MM.1S (cell line): ENCODE data around the gene POMC.
"Not testable (repeated sequence)": the region's sequence is repeated elsewhere in the genome, so short reads cannot be mapped to it uniquely, and the experiment has no call there.

Source experiments
- DNase-seq: peaks from one replicate; pipeline ENCODE4 v3.0.0-alpha.2; 2015
- H2AFZ ChIP-seq: fragments of 300-600 bp; sonication (generic); 2 replicates; pipeline ENCODE4 v1.6.0; 2016; ENCODE audit warnings: antibody characterized with exemption, low read length
- H3F3A ChIP-seq: fragments of 300-600 bp; sonication (generic); 2 replicates; pipeline ENCODE4 v1.6.1; 2016; ENCODE audit warnings: mild to moderate bottlenecking, antibody characterized with exemption, low read length, moderate library complexity, mixed read lengths; ENCODE audit not compliant: insufficient read depth
- H3K27ac ChIP-seq: fragments of 300-600 bp; sonication (generic); 2 replicates; pipeline ENCODE4 v1.5.1; 2016; ENCODE audit warnings: mild to moderate bottlenecking, low read length
- H3K27me3 ChIP-seq: fragments of 300-600 bp; sonication (generic); replicated peaks from 2 replicates; pipeline ENCODE4 v1.6.0; 2016; ENCODE audit warnings: low read length; ENCODE audit not compliant: insufficient read depth
- H3K36me3 ChIP-seq: fragments of 300-600 bp; sonication (generic); replicated peaks from 2 replicates; pipeline ENCODE4 v1.6.1; 2016; ENCODE audit warnings: mild to moderate bottlenecking, low read length, mixed read lengths; ENCODE audit not compliant: insufficient read depth
- H3K4me1 ChIP-seq: fragments of 300-600 bp; sonication (generic); 2 replicates; pipeline ENCODE4 v1.6.1; 2016; ENCODE audit warnings: low read length, mixed read lengths
- H3K4me2 ChIP-seq: fragments of 300-600 bp; sonication (generic); 2 replicates; pipeline ENCODE4 v1.6.0; 2016; ENCODE audit warnings: low read depth, low read length
- H3K4me3 ChIP-seq: fragments of 300-600 bp; sonication (generic); 2 replicates; pipeline ENCODE4 v1.5.1; 2016; ENCODE audit warnings: low read length, mixed read lengths
- H3K79me2 ChIP-seq: fragments of 300-600 bp; sonication (generic); 2 replicates; pipeline ENCODE4 v1.6.1; 2016; ENCODE audit warnings: mixed run types, low read length, mixed read lengths
- H3K9ac ChIP-seq: fragments of 300-600 bp; sonication (generic); 2 replicates; pipeline ENCODE4 v1.6.1; 2016; ENCODE audit warnings: low read length, mixed read lengths
- H3K9me2 ChIP-seq: fragments of 300-600 bp; sonication (generic); replicated peaks from 2 replicates; pipeline ENCODE4 v1.6.1; 2016; ENCODE audit warnings: mild to moderate bottlenecking, low read length, mixed read lengths; ENCODE audit not compliant: insufficient read depth
- H3K9me3 ChIP-seq: fragments of 300-600 bp; sonication (generic); replicated peaks from 2 replicates; pipeline ENCODE4 v1.6.1; 2016; ENCODE audit warnings: mild to moderate bottlenecking, low read length, mixed read lengths; ENCODE audit not compliant: insufficient read depth
- H4K20me1 ChIP-seq: fragments of 300-600 bp; sonication (generic); 2 replicates; pipeline ENCODE4 v1.6.1; 2016; ENCODE audit warnings: mild to moderate bottlenecking, low read length, moderate library complexity, mixed read lengths; ENCODE audit not compliant: insufficient read depth
- EZH2 ChIP-seq: fragments of 300-600 bp; sonication (generic); optimal IDR thresholded peaks from 2 replicates; pipeline ENCODE3; 2017; ENCODE audit warnings: low read depth, mild to moderate bottlenecking, antibody characterized with exemption, low read length, mixed read lengths
- EZH2phosphoT487 ChIP-seq: fragments of 300-600 bp; sonication (generic); IDR thresholded peaks from 2 replicates; pipeline ENCODE4 v1.6.1; 2018; ENCODE audit warnings: antibody characterized with exemption, low read length
- TF ChIP-seq, protein P1 (sequence below): fragments of 300-600 bp; sonication (generic); IDR thresholded peaks from 2 replicates; pipeline ENCODE4 v1.5.1; 2016; ENCODE audit warnings: antibody characterized with exemption, low read length, mixed read lengths

The POMC gene

GRCh38 chr2:25158096-25158852 lies 10.1 kb downstream of the POMC start:
- no peaks in the 10 kb centered on the region for H3K4me1 ChIP-seq
- H3F3A ChIP-seq, result no peaks in the 10 kb centered on the region

GRCh38 chr2:25155401-25155800 lies 13.0 kb downstream of the POMC start:
- Histone ChIP-seq H3K27me3 (no peaks in the 10 kb centered on the region), H3K4me2 (no peak overlapping the region), H3K4me1 (no peaks in the 10 kb centered on the region), H2AFZ (no peak overlapping the region), H3K79me2 (no peaks in the 10 kb centered on the region), H3F3A (no peaks in the 10 kb centered on the region), H3K9me2 (no peaks in the 10 kb centered on the region), H3K9ac (no peak overlapping the region), H3K27ac (no peak overlapping the region), H4K20me1 (no peaks in the 10 kb centered on the region), H3K9me3 (no peaks in the 10 kb centered on the region), H3K4me3 (no peak overlapping the region), H3K36me3 (no peaks in the 10 kb centered on the region)
- DNase-seq, result no peak
- no peak for TF ChIP-seq EZH2phosphoT487
- TF ChIP-seq, protein P1, sequence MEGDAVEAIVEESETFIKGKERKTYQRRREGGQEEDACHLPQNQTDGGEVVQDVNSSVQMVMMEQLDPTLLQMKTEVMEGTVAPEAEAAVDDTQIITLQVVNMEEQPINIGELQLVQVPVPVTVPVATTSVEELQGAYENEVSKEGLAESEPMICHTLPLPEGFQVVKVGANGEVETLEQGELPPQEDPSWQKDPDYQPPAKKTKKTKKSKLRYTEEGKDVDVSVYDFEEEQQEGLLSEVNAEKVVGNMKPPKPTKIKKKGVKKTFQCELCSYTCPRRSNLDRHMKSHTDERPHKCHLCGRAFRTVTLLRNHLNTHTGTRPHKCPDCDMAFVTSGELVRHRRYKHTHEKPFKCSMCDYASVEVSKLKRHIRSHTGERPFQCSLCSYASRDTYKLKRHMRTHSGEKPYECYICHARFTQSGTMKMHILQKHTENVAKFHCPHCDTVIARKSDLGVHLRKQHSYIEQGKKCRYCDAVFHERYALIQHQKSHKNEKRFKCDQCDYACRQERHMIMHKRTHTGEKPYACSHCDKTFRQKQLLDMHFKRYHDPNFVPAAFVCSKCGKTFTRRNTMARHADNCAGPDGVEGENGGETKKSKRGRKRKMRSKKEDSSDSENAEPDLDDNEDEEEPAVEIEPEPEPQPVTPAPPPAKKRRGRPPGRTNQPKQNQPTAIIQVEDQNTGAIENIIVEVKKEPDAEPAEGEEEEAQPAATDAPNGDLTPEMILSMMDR, result no peak

More at GRCh38 chr2:25158096-25158852, 10.1 kb downstream of the POMC start:
- Histone ChIP-seq H3K27ac (no peak overlapping the region), H2AFZ (no peak overlapping the region), H3K4me2 (no peak overlapping the region), H3K27me3 (no peaks in the 10 kb centered on the region), H3K79me2 (no peaks in the 10 kb centered on the region), H3K9ac (no peak overlapping the region), H3K9me2 (no peaks in the 10 kb centered on the region), H3K4me3 (no peak overlapping the region), H3K9me3 (no peaks in the 10 kb centered on the region), H4K20me1 (no peaks in the 10 kb centered on the region), H3K36me3 (no peaks in the 10 kb centered on the region)
- no peak for DNase-seq
- TF ChIP-seq, protein P1, result no peak
- TF ChIP-seq EZH2phosphoT487, result no peak
- TF ChIP-seq EZH2, result no peak

DNA sequence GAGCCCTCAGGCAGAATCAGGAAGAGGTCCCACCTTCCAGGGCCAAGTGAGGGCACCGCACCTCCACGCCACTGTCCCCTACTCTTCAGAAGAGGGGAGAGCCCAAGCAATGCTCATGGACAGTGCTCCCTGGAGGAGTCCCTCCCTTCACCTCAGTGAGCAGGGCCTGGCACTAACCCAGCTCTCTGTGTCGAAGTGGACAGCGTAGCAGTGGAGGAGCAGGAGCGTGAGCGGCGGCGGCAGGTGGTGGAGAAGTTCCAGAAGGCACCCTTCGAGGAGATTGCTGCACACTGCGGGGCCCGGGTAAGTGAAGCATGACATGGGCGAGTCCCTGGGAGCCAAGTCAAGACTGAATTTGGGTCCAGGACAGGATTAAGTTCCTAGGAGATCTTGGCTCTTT lies 16.7 kb downstream of the POMC start:
- H3F3A ChIP-seq, result no peaks in the 10 kb centered on the region
- TF ChIP-seq, protein P1, result no peak
- TF ChIP-seq EZH2phosphoT487 (no peak), EZH2 (no peak)
- no peak for DNase-seq

DNA sequence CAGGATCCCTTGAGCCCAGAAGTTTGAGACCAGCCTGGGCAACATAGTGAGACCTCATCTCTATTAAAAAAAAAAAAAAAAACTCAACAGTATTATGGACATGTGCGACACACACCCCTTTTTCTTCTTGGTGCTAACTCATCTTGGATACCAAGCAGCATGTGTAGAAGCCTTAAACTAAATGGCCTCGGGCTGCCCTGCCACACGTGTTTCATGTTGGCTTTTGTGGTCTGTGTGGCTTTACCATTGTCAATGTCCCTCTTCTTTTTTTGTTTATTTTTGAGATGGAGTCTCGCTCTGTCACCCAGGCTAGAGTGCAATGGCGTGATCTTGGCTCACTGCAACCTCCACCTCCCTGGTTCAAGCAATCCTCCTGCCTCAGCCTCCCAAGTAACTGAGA lies 17.4 kb downstream of the POMC start:
- H3K27me3 ChIP-seq, H3K4me1 ChIP-seq, DNase-seq, H3K4me3 ChIP-seq, H3K9me2 ChIP-seq, H3K79me2 ChIP-seq, H3K4me2 ChIP-seq, H3K36me3 ChIP-seq, H2AFZ ChIP-seq, H3K9me3 ChIP-seq, H3K9ac ChIP-seq, H3F3A ChIP-seq, H3K27ac ChIP-seq, H4K20me1 ChIP-seq: not testable (repeated sequence)

More for the DNA sequence above, 16.7 kb downstream of the POMC start:
- Histone ChIP-seq H3K9me3 (no peaks in the 10 kb centered on the region), H3K36me3 (no peaks in the 10 kb centered on the region), H3K9me2 (no peaks in the 10 kb centered on the region), H4K20me1 (no peaks in the 10 kb centered on the region), H3K27ac (no peak overlapping the region), H3K9ac (no peak overlapping the region), H2AFZ (no peak overlapping the region), H3K4me1 (no peaks in the 10 kb centered on the region), H3K79me2 (no peaks in the 10 kb centered on the region), H3K4me2 (no peak overlapping the region), H3K4me3 (no peak overlapping the region), H3K27me3 (no peaks in the 10 kb centered on the region)
